Psoas muscle (tissue), 8 donors: ENCODE results near the gene ATP5IF1. TPM values are rescaled to one million over a fixed set of nuclear protein-coding genes. Genes with fewer than 3 reads are reported as not detected.
A peak's percentile ranks its signal among the peaks of the same experiment; 100 is the strongest.

ENCODE experiments used
- ATAC-seq, 4 donors: fragments of 200-7000 bp; cut with Tn5 transposase; one replicate each; pipeline ENCODE4 v1.9.1; 2020; ENCODE audit warnings: moderate library complexity in 3 of 4, mild to moderate bottlenecking in 2 of 4
- DNase-seq, 2 donors: peaks; one replicate each; pipeline ENCODE4 v3.0.0-alpha.2; 2020
- H3K27ac ChIP-seq: fragments of 200-600 bp; one replicate; pipeline ENCODE4 v1.8.0; 2022
- H3K27me3 ChIP-seq, 3 donors: fragments of 200-600 bp in 1 of 3; one replicate each; pipeline versions ENCODE4 v1.6.1 to v1.8.0; 2013 to 2022; ENCODE audit warnings: low read length in 2 of 3, mild to moderate bottlenecking in 2 of 3, moderate library complexity in 1 of 3; ENCODE audit not compliant: insufficient read depth in 3 of 3
- H3K36me3 ChIP-seq, 2 donors: fragments of 200-600 bp in 1 of 2; one replicate each; pipeline versions ENCODE4 v1.6.1 to v1.8.0; 2013 to 2022; ENCODE audit warnings: low read depth in 1 of 2, mild to moderate bottlenecking in 1 of 2, moderate library complexity in 1 of 2; ENCODE audit not compliant: insufficient read depth in 1 of 2
- H3K4me1 ChIP-seq: fragments of 200-600 bp; one replicate; pipeline ENCODE4 v1.8.0; 2022
- H3K4me3 ChIP-seq: fragments of 200-600 bp; one replicate; pipeline ENCODE4 v1.8.0; 2022; ENCODE audit warnings: mild to moderate bottlenecking
- H3K9me3 ChIP-seq: fragments of 200-600 bp; one replicate; pipeline ENCODE4 v1.8.0; 2022
- WGBS, 3 donors: extraction: QIAGEN DNeasy Blood & Tissue Kit; methylation state at CpG; one replicate each; pipeline versions ENCODE4 v1.1.6 to v1.1.7; 2013; 5-methylcytosine and 5-hydroxymethylcytosine counted together
- intact Hi-C, 2 donors: fragments of 100-400 bp; cut with DNase I; formaldehyde crosslinking; loops; one replicate each; pipeline versions ENCODE4 v1.11.0 to v1.14.2; 2022
- polyA plus RNA-seq, 3 donors: library from polyadenylated mRNA; stranded (reverse); fragments of 200-250 nt; gene quantifications; one replicate each; pipeline ENCODE4 v1.2.3, GENCODE V29; 2013
- total RNA-seq, 4 donors: library from RNA; stranded (reverse); fragmentation: NEBNext Ultra II Directional in 2 of 4; extraction: Animal tissue kit (Norgen Biotek cat#: 25700) in 2 of 4; gene quantifications; one replicate each; pipeline versions ENCODE4 v1.2.1 to v1.2.4, GENCODE V29; 2021 to 2023
- TF ChIP-seq, protein P1 (sequence below): fragments of 200-600 bp; IDR thresholded peaks from one replicate; pipeline ENCODE4 v1.8.0; 2022; ENCODE audit warnings: antibody characterized with exemption
- donor health status: healthy with polysubstance abuse.
- donor health status: DM: no; HTN: no; CAD: no; lungs with moderate emphysema.
- donor health status: Bipolar disorder and iron deficiency.
- donor health status: healthy.
- donor health status: DM: yes; HTN: yes; CAD: no.
- donor health status: DM: no; HTN: no; CAD: no.
- donor health status: DM: no; HTN: no; CAD: no.
- donor health status: DM: yes; HTN: yes; CAD: no.

Gene ATP5IF1
- total and polyA plus RNA-seq, 7 donors: 124 to 332 (median 219) TPM

DNA sequence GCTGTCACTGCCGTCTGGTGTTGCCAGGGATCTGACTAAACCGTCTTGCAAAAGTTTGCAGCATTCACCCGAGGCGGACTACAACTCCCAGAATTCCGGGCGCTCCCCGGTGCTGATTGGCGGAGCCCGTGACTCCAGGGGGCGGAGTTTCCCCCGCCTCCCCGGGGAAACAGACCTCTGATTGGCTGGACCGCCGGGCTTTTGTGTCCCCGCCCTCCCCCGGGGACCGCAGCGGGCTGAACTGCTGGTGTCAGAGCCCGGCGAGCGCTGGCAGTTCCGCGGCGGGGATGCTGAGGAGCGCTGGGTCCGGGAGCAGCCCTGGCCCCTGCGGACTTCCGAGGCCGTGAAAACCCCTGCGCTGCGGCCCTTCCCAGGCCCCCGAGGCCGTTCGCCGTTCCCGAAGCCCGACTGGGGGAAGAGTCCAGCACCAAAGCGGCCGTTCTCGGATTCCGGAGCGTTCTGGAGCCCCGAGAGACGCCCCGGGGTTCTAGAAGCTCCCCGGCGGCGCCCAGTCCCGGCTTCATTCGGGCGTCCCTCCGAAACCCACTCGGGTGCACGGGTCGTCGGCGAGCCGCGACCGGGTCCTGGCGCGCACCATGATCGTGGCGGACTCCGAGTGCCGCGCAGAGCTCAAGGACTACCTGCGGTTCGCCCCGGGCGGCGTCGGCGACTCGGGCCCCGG lies 23.5 kb downstream of the ATP5IF1 start, which contains the start of gene SESN2:
Gene SESN2, plus strand, starts transcription at position 267 of the 682 bp plus-strand sequence. Its CDS starts 330 bp downstream, at position 597.
- peaks cover 28% of the 10 kb centered on the region for H3K4me1 ChIP-seq
- DNase-seq (peak; percentile 100), ATAC-seq (peak; percentile 96 to 98 (median 97))
- H3K9me3 ChIP-seq: no peaks in the 10 kb centered on the region
- WGBS, 3 donors: 0% methylated on average over 52 to 76 of the region's 76 CpGs
- intact Hi-C loops: no loop called here
- peak within 1 kb of the TSS; percentile 86 for H3K27ac ChIP-seq
- no peaks in the 10 kb centered on the region for H3K27me3 ChIP-seq
- TF ChIP-seq, protein P1, sequence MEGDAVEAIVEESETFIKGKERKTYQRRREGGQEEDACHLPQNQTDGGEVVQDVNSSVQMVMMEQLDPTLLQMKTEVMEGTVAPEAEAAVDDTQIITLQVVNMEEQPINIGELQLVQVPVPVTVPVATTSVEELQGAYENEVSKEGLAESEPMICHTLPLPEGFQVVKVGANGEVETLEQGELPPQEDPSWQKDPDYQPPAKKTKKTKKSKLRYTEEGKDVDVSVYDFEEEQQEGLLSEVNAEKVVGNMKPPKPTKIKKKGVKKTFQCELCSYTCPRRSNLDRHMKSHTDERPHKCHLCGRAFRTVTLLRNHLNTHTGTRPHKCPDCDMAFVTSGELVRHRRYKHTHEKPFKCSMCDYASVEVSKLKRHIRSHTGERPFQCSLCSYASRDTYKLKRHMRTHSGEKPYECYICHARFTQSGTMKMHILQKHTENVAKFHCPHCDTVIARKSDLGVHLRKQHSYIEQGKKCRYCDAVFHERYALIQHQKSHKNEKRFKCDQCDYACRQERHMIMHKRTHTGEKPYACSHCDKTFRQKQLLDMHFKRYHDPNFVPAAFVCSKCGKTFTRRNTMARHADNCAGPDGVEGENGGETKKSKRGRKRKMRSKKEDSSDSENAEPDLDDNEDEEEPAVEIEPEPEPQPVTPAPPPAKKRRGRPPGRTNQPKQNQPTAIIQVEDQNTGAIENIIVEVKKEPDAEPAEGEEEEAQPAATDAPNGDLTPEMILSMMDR: no peak
- peak within 1 kb of the TSS; percentile 96 for H3K4me3 ChIP-seq
- H3K36me3 ChIP-seq: no peaks in the 10 kb centered on the region

DNA sequence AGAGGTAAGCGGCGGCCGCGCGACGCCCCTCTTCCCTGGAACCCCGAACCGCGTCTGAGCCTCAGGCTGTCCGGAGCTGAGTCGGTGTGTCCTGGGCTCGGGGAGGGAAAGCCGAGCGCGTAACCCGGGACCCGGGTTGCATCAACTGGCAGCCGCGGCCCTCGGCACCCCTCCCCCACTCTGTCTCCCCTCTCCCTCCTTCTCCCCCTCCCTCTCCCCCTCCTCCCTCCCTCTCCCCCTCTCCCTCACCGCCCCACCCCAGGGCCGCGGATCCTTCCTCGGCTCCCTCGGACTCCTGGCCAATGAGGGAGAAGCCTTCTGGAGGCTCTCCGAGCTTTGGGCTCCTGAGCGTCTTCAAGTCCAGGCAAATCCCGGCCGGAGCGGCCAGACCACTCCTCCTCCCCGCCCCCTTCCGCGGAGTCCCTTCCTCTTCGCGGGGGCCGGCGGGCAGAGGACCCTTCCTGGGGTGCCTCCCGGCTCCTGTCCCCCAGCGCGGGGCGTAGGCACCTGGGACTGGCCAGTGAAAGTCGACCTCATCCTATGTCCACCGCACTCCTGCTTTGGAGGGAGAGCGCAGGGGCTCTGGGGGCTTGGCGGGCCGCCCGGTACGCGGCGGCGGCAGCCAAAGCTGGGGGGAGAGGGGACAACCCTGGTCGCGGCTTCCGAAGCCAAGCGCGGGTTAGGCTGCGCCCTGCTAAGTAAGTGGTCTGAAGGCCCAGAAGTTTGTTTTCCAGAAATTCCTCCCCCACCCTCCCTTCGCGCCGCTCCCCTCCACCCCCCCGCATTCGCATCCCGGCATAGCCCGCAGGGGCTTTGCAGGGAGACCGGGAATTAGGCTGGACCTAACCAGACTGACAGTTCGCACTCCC lies 24.2 kb downstream of the ATP5IF1 start:
- DNase-seq: peak; percentile 78 to 87
- H3K36me3 ChIP-seq: no peaks in the 10 kb centered on the region
- WGBS, 3 donors: 1 to 2% (median 1%) methylated on average over 46 to 66 of the region's 66 CpGs
- peaks cover 36% of the 10 kb centered on the region for H3K4me1 ChIP-seq
- ATAC-seq: peak; percentile 46 to 69 (median 53)
- H3K9me3 ChIP-seq: no peaks in the 10 kb centered on the region
- H3K27ac ChIP-seq: peak overlapping the region; percentile 86
- H3K4me3 ChIP-seq: peak overlapping the region; percentile 96
- intact Hi-C loops: loop anchor here in 1 of 2 donors (5.0 to 10.0 kb wide), 2 partner anchors 67 to 235 kb away; partner anchors contain the start of gene MED18
- no peaks in the 10 kb centered on the region for H3K27me3 ChIP-seq
- TF ChIP-seq, protein P1: no peak

DNA sequence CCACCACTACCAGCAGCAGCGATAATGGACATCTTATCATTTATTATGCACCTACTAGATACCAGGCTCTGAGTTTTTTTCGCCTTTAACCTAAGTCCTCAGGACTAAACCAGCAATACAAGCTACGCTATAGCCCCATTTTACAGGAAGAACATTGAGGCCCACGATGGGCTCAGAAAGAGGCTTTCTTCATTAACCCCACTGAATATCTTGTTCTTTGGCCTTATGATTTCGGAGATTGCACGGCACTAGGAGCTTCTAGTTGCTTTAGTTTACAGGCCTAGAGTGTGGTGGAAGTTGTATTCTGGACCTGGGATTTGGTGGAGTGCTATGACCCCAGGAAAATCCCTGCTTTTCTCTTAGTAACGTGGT lies 24.9 kb downstream of the ATP5IF1 start:
- no peak for DNase-seq
- H3K9me3 ChIP-seq: no peaks in the 10 kb centered on the region
- H3K4me3 ChIP-seq: peak overlapping the region; percentile 96
- no peaks in the 10 kb centered on the region for H3K36me3 ChIP-seq
- 69 to 70% (median 69%) methylated on average over 7 of the region's 7 CpGs for WGBS, 3 donors
- no peak for ATAC-seq
- no peak overlapping the region for H3K27ac ChIP-seq
- TF ChIP-seq, protein P1: no peak
- no peaks in the 10 kb centered on the region for H3K27me3 ChIP-seq
- intact Hi-C loops: loop anchor here in 1 of 2 donors (5.0 to 10.0 kb wide), 2 partner anchors 67 to 234 kb away; partner anchors contain the start of gene MED18
- H3K4me1 ChIP-seq: peaks cover 36% of the 10 kb centered on the region

DNA sequence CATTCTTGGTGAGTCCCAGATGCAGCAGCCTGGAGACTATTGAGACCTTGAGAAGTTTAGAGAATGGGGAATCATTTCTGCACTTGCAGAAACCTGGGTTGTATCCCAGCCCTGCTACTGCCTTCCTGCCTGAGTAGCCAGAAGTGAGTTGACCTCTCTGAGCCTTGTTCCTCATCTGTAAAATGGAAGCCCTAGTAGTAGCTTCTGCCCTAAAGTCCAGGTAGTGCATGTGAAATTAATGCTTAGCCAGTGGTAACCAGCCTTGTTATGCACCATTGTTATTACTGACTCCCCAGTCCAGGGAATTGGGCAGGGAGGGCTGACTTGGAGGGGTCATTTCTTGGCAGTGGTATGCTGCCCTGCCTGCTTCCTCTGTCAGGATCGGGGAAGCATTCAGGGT lies 29.0 kb downstream of the ATP5IF1 start:
- Histone ChIP-seq H3K4me3 (no peak overlapping the region), H3K27me3 (no peaks in the 10 kb centered on the region), H3K4me1 (peaks cover 34% of the 10 kb centered on the region), H3K36me3 (peaks cover 0 to 11% of the 10 kb centered on the region in 2 donors), H3K9me3 (no peaks in the 10 kb centered on the region), H3K27ac (no peak overlapping the region)
- no peak for ATAC-seq
- intact Hi-C loops: loop anchor here in 1 of 2 donors (5.0 to 10.0 kb wide), 2 partner anchors 62 to 230 kb away; partner anchors contain the start of gene MED18
- TF ChIP-seq, protein P1: no peak
- DNase-seq: no peak
- WGBS, 3 donors: 83 to 96% (median 85%) methylated on average over 1 of the region's 1 CpG
